Stimulated activated naive CD8-positive, alpha-beta T cell treated with anti-CD3 and anti-CD28 coated beads, Interleukin-15, amount 100 ng/mL, for 72 hours (primary cell): Measurements from ENCODE around the gene CYLD.
A peak's percentile ranks its signal among the peaks of the same experiment; 100 is the strongest.

Source experiments
- ATAC-seq: fragments of 150-1000 bp; cut with Tn5 transposase; 2 replicates; pipeline ENCODE4 v1.10.0; 2021; ENCODE audit warnings: mild to moderate bottlenecking, moderate library complexity
- DNase-seq, 2 donors: peaks; one replicate each; pipeline ENCODE4 v3.0.0; 2021 to 2022
- H3K27ac Mint-ChIP-seq, 2 donors: one replicate each; pipeline ENCODE4 v1.8.0; 2022; ENCODE audit warnings: mild to moderate bottlenecking in 2 of 2, mixed read lengths in 2 of 2, moderate library complexity in 2 of 2
- H3K27me3 Mint-ChIP-seq: one replicate; pipeline ENCODE4 v1.8.0; 2022; ENCODE audit warnings: mixed read lengths
- H3K4me1 Mint-ChIP-seq: one replicate; pipeline ENCODE4 v1.8.0; 2022; ENCODE audit warnings: mild to moderate bottlenecking, mixed read lengths
- H3K4me3 Mint-ChIP-seq, 2 donors: one replicate each; pipeline ENCODE4 v1.8.0; 2022; ENCODE audit warnings: mild to moderate bottlenecking in 2 of 2, mixed read lengths in 2 of 2, moderate library complexity in 1 of 2
- H3K9me3 Mint-ChIP-seq, 2 donors: one replicate each; pipeline ENCODE4 v1.8.0; 2022; ENCODE audit warnings: mixed read lengths in 2 of 2

Gene CYLD

DNA sequence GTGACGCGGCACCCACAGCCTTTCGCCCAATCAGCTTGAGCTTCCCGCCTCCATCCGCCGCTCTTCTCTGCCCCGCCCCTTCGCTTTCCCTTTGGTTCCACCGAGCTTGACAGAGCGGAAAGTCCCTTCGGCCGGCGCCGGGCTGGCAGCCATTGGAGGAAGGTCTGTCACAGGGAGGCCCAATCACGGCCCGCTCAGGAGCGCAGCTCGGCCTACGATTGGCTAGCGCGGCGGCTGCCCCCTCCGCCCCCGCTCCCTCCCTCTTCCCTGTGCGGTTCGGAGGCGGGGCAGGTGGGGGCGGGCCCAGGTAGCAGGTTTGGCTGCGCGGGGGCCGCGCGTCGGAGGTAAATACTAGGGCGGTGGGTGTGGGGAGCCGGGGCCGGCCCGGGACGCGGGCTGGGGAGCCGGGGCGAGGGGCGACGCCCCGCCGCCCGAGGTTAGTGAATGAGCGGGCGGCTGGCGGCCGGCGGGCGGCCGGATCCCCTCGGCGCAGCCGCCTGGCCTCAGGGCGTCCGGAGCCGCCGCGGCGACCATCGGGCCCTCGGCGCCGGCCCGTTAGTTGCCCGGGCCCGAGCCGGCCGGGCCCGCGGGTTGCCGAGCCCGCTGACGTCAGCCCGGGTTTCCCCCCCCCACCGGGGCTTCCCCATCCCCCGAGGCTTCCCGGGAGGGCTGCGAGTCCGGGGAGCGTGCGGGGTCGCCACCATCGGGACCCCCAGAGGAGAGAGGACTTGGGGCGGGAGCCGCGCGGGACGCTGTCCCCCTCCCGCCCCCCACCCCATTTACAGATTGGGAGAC, at the start of gene CYLD:
TSS of gene CYLD (plus strand) at position 306 of the 795 bp plus-strand sequence. CDS start 7,613 bp downstream, outside the sequence.
- peak; percentile 100 for DNase-seq
- H3K4me1 Mint-ChIP-seq: peaks cover 48% of the 10 kb centered on the region
- peak within 1 kb of the TSS; percentile 94 to 96 for H3K4me3 Mint-ChIP-seq

DNA sequence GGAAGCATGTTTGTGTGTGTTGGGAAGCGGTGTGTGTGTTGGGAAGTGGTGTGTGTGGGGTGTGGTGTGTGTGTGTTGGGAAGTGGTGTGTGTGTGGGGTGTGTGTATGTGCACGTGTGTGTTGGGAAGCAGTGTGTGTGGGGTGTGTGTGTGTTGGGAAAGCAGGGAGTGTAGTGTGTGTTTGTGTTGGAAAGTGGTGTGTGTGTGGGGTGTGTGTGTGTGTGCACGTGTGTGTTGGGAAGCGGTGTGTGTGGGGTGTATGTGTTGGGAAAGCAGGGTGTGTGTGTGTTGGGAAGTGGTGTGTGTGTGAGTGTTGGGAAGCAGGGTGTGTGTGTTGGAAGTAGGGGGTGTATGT, 49.3 kb upstream of the CYLD start:
- H3K27ac Mint-ChIP-seq: no peak overlapping the region
- peaks cover 26% of the 10 kb centered on the region for H3K27me3 Mint-ChIP-seq
- H3K4me1 Mint-ChIP-seq: peaks cover 61% of the 10 kb centered on the region
- H3K9me3 Mint-ChIP-seq: no peaks in the 10 kb centered on the region
- ATAC-seq (no peak), DNase-seq (no peak)
- peak overlapping the region; percentile 64 to 65 for H3K4me3 Mint-ChIP-seq

More for the DNA sequence above, at the start of gene CYLD:
- peak within 1 kb of the TSS; percentile 96 to 97 for H3K27ac Mint-ChIP-seq
- no peaks in the 10 kb centered on the region for H3K27me3 Mint-ChIP-seq
- peak; percentile 93 for ATAC-seq
- no peaks in the 10 kb centered on the region for H3K9me3 Mint-ChIP-seq

DNA sequence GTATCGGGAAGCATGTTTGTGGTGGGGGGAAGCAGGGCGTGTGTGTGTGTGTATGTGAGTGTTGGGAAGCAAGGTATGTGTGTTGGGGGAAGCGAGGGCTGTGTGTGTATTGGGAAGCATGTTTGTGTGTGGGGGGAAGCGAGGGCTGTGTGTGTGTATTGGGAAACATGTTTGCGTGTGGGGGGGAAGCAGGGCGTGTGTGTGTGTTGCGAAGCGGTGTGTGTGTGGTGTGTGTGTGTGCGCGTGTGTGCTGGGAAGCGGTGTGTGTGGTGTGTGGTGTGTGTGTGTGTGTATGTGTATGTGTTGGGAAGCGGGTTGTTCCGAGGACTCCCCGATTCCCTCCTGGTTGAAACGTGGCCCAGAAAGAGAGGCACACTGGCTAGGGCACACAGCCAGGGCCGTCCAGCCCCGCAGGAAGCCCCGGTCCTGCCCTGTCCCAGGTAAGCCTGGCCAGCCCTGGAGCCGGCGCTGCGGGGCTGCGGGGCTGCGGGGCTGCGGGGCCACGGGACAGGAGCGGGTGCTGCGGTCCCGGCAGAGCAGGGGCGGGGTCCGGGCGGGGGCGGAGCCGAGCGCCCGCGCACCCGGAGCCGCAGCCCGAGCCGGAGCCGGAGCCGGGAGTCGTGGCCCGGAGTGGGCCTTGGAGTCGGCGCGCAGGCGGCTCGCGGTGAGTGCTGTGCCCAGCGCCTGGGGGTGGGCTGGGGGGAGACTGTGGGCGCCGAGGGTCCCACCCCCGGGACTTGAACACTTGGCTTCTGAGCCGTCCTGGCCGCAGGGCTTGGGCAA, 48.7 kb upstream of the CYLD start, which contains the start of gene NOD2:
TSS of gene NOD2 (plus strand) at position 608 of the 783 bp plus-strand sequence. CDS start 5,890 bp downstream, outside the sequence.
- Mint-ChIP-seq H3K27ac (peak within 1 kb of the TSS; percentile 8 to 38), H3K4me3 (peak within 1 kb of the TSS; percentile 68 to 79), H3K27me3 (peaks cover 26% of the 10 kb centered on the region), H3K9me3 (no peaks in the 10 kb centered on the region), H3K4me1 (peaks cover 67% of the 10 kb centered on the region)
- ATAC-seq: peak; percentile 61
- no peak for DNase-seq

DNA sequence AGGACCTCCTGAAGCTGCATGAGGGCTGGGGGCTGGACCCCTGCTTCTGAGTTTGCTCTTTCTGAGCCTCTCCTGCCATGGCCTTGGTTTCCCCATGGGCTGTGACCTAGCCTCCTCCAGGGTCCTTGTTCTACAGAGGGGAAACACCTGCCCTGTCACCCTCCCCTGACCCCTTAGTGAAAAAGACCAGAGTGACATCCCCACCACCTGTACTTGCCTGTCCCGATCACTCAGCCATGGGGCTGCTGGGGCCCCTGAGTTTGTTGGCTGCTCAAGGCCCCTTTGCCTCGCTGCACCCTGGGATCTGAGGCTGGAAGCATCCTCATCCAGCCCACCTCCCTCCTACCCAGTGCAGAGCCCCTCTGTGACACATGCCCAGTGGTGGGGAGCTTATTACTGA, 47.7 kb upstream of the CYLD start:
- H3K27me3 Mint-ChIP-seq: peaks cover 26% of the 10 kb centered on the region
- no peak for DNase-seq
- peak overlapping the region; percentile 68 to 79 for H3K4me3 Mint-ChIP-seq
- no peak for ATAC-seq
- H3K9me3 Mint-ChIP-seq: no peaks in the 10 kb centered on the region
- H3K27ac Mint-ChIP-seq: no peak overlapping the region
- peaks cover 72% of the 10 kb centered on the region for H3K4me1 Mint-ChIP-seq

DNA sequence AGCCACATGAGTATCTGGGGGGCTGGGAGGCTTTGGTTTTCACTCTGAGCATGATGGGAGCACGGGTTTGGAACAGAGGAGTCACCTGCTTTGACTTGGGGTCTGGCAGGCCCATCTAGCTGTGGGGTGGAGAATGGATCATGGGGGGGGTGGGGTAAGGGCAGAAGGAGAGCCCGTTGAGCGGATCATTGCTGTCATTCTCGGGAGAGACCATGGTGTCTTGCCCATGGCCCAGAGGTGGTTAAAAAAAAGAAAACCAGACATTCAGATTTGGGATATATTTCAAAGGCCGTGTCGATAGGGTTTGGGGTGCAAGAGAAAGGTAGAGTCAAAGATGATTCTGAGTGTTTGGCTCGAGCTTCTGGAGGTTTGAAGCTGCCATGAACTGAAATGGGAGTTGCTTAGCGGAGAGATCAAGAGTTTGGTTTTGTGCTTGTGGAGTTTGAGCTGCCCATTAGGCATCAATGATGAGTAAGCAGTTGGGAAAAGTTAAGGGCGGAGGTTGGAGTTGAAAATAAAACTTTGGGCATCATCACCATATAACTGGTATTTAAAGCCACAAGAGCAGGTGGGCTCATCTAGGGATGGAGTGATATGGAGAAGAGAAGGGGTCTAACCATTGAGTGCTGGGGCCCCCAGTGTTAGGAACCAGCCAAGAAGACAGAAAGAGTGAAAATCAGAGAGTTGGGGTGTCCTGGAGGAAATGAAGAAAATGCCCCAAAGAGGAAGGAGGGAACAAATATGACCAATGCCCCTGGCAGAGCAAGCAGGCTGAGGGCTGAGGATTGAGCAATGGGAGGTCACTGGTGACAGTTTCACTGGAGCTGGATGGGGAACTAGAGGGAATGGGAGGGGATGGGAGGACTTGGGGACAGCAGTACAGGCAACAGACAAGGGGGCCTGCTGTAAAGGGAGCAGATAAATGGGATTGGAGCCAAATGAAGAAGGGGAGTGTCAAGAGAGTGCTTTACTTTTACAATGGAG, 46.6 kb upstream of the CYLD start:
- ATAC-seq (no peak), DNase-seq (no peak)
- Mint-ChIP-seq H3K9me3 (no peaks in the 10 kb centered on the region), H3K27me3 (peaks cover 26% of the 10 kb centered on the region), H3K4me1 (peaks cover 79% of the 10 kb centered on the region), H3K27ac (peak overlapping the region in 1 of 2 donors; percentile 40), H3K4me3 (no peak overlapping the region)

DNA sequence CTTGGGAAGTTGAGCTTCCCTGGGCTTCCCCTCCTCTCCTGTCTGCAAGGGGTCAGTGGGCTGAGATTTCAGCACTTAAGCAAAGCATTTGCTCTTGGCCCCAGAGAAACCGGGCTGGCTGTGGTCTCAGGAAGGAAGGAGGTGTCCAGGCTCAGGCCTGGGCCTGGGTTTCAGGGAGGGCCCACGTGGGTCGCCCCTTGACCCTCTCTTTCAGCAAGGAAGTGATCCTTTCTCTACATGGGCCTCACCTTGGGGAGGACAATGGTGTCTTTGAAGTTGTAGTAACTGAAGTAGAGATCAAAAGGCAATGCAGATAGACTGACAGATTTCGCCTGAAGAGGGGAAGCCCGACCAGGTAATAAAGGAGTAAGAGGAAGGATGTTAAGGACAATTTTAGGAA, 45.8 kb upstream of the CYLD start:
- Mint-ChIP-seq H3K4me3 (peak overlapping the region; percentile 2 to 13), H3K27ac (peak overlapping the region in 1 of 2 donors; percentile 19), H3K4me1 (peaks cover 82% of the 10 kb centered on the region), H3K9me3 (no peaks in the 10 kb centered on the region), H3K27me3 (peaks cover 26% of the 10 kb centered on the region)
- DNase-seq: no peak
- no peak for ATAC-seq

DNA sequence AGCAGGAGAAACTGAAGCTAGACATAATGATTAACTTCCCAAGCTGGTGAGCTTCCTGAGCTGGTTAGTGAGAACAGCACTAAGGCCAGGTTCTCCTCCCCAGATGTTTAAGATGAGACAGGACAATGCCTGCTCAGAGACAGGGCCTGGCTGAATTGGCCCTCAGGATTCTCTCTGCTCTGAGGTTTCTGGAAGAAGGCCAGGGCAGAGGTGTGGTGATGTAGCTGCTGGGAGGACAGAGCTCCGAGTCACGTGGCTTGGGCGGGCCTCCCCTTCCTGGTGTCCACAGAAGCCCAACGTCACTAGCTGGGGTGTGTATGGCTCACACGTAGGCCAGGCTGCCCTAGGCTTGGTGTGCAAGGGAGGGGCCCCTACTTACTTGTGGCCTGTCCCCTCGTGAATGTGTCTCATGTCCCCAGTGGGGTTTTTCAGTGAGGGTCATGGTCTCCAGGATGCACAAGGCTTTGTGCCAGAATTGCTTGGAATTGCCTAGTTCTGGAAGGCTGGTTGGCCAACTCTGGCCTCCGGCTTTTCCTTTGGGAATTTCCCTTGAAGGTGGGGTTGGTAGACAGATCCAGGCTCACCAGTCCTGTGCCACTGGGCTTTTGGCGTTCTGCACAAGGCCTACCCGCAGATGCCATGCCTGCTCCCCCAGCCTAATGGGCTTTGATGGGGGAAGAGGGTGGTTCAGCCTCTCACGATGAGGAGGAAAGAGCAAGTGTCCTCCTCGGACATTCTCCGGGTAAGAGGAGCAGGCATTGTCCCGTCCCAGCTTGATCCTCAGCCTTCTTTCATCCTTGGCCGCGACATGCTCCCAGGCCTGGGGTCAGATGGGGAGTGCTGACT, 45.1 kb upstream of the CYLD start:
- peak overlapping the region; percentile 13 to 80 for H3K4me3 Mint-ChIP-seq
- H3K9me3 Mint-ChIP-seq: no peaks in the 10 kb centered on the region
- H3K4me1 Mint-ChIP-seq: peaks cover 82% of the 10 kb centered on the region
- peak; percentile 29 for ATAC-seq
- H3K27ac Mint-ChIP-seq: no peak overlapping the region
- peaks cover 26% of the 10 kb centered on the region for H3K27me3 Mint-ChIP-seq
- DNase-seq: peak in 1 of 2 donors; percentile 25

DNA sequence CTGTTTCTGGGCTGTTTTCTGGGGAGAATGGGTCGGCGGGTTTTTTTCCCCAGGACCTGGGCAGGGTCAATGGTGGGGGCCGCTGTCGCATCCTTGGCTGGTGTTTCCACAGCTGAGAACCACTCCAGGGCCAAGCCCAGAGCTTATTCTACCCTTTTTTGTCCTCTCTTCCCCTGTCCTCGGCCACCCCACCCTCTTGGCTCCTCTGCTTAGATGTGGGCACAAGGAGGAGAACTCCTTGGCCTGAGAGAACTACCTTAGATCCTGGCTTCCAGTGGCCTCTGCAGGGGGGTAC, 44.5 kb upstream of the CYLD start:
- no peaks in the 10 kb centered on the region for H3K9me3 Mint-ChIP-seq
- DNase-seq (no peak), ATAC-seq (no peak)
- peaks cover 78% of the 10 kb centered on the region for H3K4me1 Mint-ChIP-seq
- H3K4me3 Mint-ChIP-seq: peak overlapping the region; percentile 68 to 80
- peak overlapping the region in 1 of 2 donors; percentile 93 for H3K27ac Mint-ChIP-seq
- peaks cover 22% of the 10 kb centered on the region for H3K27me3 Mint-ChIP-seq

DNA sequence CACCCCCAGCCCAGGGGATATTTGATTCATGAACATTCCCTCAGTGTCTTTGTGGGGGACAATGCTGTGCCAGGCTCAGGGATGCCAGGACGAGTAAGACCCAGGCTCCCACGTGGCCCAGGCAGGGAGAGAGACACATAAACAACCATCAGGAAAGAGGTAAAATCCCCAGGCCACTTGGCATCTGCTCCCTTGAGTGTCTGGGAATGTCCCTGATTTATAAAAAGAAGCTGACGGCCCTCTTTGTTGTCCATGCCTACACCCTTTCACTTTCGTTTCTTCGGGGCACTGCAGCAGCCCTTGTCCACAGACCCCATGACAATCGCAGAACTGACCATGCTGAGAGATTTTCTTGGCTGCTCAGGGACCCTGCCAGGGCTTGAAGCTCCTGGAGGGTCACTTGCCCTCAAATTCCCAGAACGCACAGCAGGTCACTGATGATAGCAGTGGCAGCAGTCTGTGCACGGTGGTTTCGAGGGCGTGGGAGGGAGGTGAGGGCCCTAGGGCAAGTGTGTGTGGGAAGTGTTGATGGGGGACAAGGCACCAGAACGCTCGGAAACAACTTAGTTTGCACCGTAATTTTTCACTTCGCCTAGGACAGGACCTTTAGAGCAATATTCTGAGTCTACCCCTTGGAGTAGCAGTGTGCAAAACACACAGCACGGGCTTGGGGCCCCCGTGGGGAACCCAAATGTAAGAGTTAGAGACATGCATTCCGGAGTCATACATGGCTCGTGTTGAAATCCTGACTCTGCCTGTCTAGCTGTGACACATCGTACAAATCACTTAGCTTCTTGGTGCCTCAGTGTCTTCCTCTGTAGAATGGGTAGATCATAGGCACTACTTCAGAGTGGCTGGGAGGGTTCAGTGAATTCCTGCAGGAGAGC, 43.8 kb upstream of the CYLD start:
- Mint-ChIP-seq H3K27ac (peak overlapping the region; percentile 50 to 93), H3K9me3 (no peaks in the 10 kb centered on the region), H3K4me3 (peak overlapping the region; percentile 68 to 80), H3K4me1 (peaks cover 71% of the 10 kb centered on the region), H3K27me3 (peaks cover 14% of the 10 kb centered on the region)
- ATAC-seq (peak; percentile 29), DNase-seq (no peak)

DNA sequence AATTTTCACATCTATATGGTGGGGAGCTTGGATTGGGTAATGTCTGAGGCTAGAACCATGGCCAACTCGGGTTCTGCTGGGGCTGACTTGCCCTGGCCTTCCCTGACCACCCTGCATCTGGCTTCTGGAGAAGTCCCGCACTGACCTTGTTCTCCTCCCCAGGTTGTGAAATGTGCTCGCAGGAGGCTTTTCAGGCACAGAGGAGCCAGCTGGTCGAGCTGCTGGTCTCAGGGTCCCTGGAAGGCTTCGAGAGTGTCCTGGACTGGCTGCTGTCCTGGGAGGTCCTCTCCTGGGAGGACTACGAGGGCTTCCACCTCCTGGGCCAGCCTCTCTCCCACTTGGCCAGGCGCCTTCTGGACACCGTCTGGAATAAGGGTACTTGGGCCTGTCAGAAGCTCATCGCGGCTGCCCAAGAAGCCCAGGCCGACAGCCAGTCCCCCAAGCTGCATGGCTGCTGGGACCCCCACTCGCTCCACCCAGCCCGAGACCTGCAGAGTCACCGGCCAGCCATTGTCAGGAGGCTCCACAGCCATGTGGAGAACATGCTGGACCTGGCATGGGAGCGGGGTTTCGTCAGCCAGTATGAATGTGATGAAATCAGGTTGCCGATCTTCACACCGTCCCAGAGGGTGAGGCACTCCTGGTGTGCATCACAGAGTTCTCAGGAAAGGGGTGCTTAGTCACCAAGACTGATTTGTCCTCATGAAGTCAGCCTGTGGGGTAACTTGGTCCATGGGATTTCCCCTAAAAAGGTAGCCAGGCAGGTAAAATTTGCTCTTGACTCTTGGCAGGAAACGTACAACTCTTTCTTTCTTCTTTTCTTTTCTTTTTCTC, 42.3 kb upstream of the CYLD start:
- H3K27me3 Mint-ChIP-seq: peaks cover 6% of the 10 kb centered on the region
- H3K4me1 Mint-ChIP-seq: peaks cover 60% of the 10 kb centered on the region
- DNase-seq: peak in 1 of 2 donors; percentile 49
- H3K9me3 Mint-ChIP-seq: peaks cover 0 to 11% of the 10 kb centered on the region in 2 donors
- ATAC-seq: peak; percentile 85
- H3K27ac Mint-ChIP-seq: peak overlapping the region; percentile 87 to 89
- peak overlapping the region; percentile 18 to 80 for H3K4me3 Mint-ChIP-seq

DNA sequence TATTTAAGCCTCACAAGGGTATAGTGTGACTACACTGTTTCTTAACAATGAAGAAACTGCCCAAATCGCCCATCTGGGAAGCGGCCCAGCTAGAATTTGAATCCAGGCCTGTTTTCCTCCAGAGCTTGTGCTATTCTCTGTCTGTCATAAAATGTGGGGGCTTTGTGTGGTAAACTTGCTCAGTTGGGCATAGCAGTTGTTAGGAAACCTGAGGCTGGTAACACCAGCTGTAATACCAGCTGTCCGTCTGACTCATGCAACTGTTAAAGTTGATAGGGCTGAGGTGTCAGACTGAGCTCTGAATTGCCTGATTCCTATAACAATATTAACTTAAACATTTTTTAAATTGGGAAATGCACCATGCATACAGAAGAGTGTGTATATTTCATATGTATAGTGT, 39.2 kb upstream of the CYLD start:
- H3K4me1 Mint-ChIP-seq: peaks cover 38% of the 10 kb centered on the region
- no peak overlapping the region for H3K4me3 Mint-ChIP-seq
- H3K27ac Mint-ChIP-seq: no peak overlapping the region
- DNase-seq (no peak), ATAC-seq (no peak)
- H3K27me3 Mint-ChIP-seq: no peaks in the 10 kb centered on the region
- peaks cover 14 to 31% of the 10 kb centered on the region in 2 donors for H3K9me3 Mint-ChIP-seq

DNA sequence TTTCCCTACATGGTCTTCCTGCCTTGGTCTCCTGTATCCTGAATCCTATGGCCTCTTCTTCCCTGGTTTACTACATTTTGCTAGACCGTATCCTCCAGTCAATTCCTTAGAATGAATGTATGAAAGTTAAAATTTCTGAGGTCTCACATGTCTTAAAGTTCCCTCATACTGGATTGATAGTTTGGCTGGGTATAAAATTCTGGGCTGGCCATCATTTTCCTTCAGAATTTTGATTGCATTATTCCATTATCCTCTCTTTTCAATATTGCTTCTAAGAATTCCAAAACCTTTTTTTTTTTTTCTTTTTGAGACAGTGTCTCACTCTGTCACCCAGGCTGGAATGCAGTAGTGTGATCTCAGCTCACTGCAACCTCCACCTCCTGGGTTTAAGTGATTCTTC, 37.6 kb upstream of the CYLD start:
- Mint-ChIP-seq H3K27me3 (no peaks in the 10 kb centered on the region), H3K4me1 (peaks cover 38% of the 10 kb centered on the region), H3K4me3 (no peak overlapping the region), H3K9me3 (peaks cover 14 to 31% of the 10 kb centered on the region in 2 donors), H3K27ac (no peak overlapping the region)
- ATAC-seq (no peak), DNase-seq (no peak)
